Lower leg skin (tissue), 3 donors: ENCODE data around the gene CFAP161.

Source experiments
- CTCF ChIP-seq, 3 donors: fragments of 450-650 bp; IDR thresholded peaks; one replicate each; pipeline ENCODE4 v1.5.1; 2016; ENCODE audit warnings: antibody characterized with exemption in 3 of 3, mild to moderate bottlenecking in 3 of 3, moderate library complexity in 2 of 3
- POLR2A ChIP-seq, 2 donors: fragments of 450-650 bp; IDR thresholded peaks; one replicate each; pipeline ENCODE4 v1.6.1; 2016 to 2017; ENCODE audit warnings: antibody characterized with exemption in 2 of 2, mild to moderate bottlenecking in 1 of 2, moderate library complexity in 1 of 2

DNA sequence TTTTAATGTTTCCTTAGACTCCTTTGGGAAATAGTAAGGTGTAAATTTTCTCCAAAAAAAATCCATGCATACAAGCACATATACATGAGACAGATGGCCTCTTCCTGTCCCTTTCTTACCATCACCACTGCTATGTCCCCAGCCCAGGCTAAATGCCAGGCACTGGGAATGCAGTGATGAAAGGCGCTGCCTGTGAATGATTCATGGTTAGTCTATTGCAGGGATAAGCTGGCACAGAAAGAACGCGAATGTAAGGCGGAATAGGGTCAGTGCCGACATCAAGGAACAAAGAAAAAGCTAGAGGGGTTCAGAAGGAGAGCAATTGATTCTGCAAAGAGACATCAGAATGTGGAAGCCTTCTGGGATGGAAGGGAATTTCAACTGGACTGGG is 36.2 kb upstream of the CFAP161 start:
- TF ChIP-seq CTCF (IDR thresholded peaks at IDR 0.05) (no peak), POLR2A (IDR thresholded peaks at IDR 0.05) (no peak)
